Measurements from ENCODE around the gene RAB6D.
A peak's percentile ranks its signal among the peaks of the same experiment; 100 is the strongest.
"Not testable (repeated sequence)": the region's sequence is repeated elsewhere in the genome, so short reads cannot be mapped to it uniquely, and the experiment has no call there.

GRCh38 chr2:131335319-131335718 lies 28.6 kb downstream of the RAB6D start:
- TF ChIP-seq ETS1 (IDR thresholded peaks at IDR 0.05): not testable (repeated sequence)
- TF ChIP-seq CTCF (conservative IDR thresholded peaks at IDR 0.05; ENCODE audit: low read depth in 2 of 2): peak in 1 of 2 experiments; percentile 36; a peak in 2 of 4 replicates
